Measurements from ENCODE around the gene DCP1A. TPM values are rescaled to one million over a fixed set of nuclear protein-coding genes. Genes with fewer than 3 reads are reported as not detected.
"Not testable (repeated sequence)": the region's sequence is repeated elsewhere in the genome, so short reads cannot be mapped to it uniquely, and the experiment has no call there.

The DCP1A gene
- total RNA-seq, 1 donor from 2014 or later, result 33.8 TPM

DNA sequence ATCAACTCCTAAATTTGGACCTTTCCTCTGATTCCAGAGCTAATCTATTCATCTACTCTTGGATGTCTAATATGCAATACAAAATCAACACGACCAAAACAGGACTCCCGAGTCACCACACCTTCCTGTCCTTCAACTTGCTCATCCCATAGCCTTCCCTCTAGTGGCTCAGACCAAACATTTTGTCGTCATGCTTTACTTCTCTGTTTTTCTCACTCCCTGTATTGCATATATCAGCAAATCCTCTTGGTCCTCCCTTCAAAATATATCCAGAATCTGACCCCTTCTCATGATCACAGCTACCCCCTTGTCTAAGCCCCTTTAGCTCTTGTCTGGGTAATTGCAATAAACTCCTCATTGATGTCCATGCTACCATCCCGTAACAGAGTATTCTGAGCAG, 30.5 kb upstream of the DCP1A start:
- no peak for DNase-seq (ENCODE audit: low spot score, unreplicated experiment)
- H3K4me1 Mint-ChIP-seq (ENCODE audit: low read depth), result no peaks in the 10 kb centered on the region
- TF ChIP-seq CTCF (IDR thresholded peaks at IDR 0.05; ENCODE audit: unreplicated experiment), result no peak

GRCh38 chr3:53376679-53377078, 29.3 kb upstream of the DCP1A start:
- DNase-seq (ENCODE audit: low spot score, unreplicated experiment), result no peak
- Mint-ChIP-seq H3K27me3 (peaks cover 5% of the 10 kb centered on the region), H3K9me3 (ENCODE audit: low read depth) (no peaks in the 10 kb centered on the region), H3K27ac (no peak overlapping the region), H3K4me1 (ENCODE audit: low read depth) (no peaks in the 10 kb centered on the region), H3K4me3 (ENCODE audit: low read depth) (no peak overlapping the region), H3K36me3 (ENCODE audit: insufficient read depth) (no peaks in the 10 kb centered on the region)
- no peak for TF ChIP-seq CTCF (IDR thresholded peaks at IDR 0.05; ENCODE audit: unreplicated experiment)

More for the DNA sequence above, 30.5 kb upstream of the DCP1A start:
- Mint-ChIP-seq H3K9me3 (ENCODE audit: low read depth) (no peaks in the 10 kb centered on the region), H3K36me3 (ENCODE audit: insufficient read depth) (no peaks in the 10 kb centered on the region), H3K4me3 (ENCODE audit: low read depth) (no peak overlapping the region), H3K27me3 (peaks cover 5% of the 10 kb centered on the region), H3K27ac (no peak overlapping the region)

GRCh38 chr3:53375019-53375418, 27.7 kb upstream of the DCP1A start:
- Mint-ChIP-seq H3K36me3 (ENCODE audit: insufficient read depth) (peaks cover 3% of the 10 kb centered on the region), H3K4me1 (ENCODE audit: low read depth) (no peaks in the 10 kb centered on the region), H3K27ac (no peak overlapping the region), H3K27me3 (peaks cover 5% of the 10 kb centered on the region), H3K9me3 (ENCODE audit: low read depth) (peaks cover 4% of the 10 kb centered on the region), H3K4me3 (ENCODE audit: low read depth) (no peak overlapping the region)
- peak; percentile 88 for TF ChIP-seq CTCF (IDR thresholded peaks at IDR 0.05; ENCODE audit: unreplicated experiment)
- peak; percentile 50 for DNase-seq (ENCODE audit: low spot score, unreplicated experiment)

GRCh38 chr3:53370719-53371118, 23.4 kb upstream of the DCP1A start:
- not testable (repeated sequence) for H3K9me3 Mint-ChIP-seq (ENCODE audit: low read depth); DNase-seq (ENCODE audit: low spot score, unreplicated experiment); H3K4me1 Mint-ChIP-seq (ENCODE audit: low read depth); H3K4me3 Mint-ChIP-seq (ENCODE audit: low read depth); H3K27ac Mint-ChIP-seq; H3K36me3 Mint-ChIP-seq (ENCODE audit: insufficient read depth); H3K27me3 Mint-ChIP-seq

GRCh38 chr3:53361852-53362251, 14.5 kb upstream of the DCP1A start:
- Mint-ChIP-seq H3K4me1 (ENCODE audit: low read depth) (no peaks in the 10 kb centered on the region), H3K27ac (no peak overlapping the region), H3K27me3 (no peaks in the 10 kb centered on the region), H3K36me3 (ENCODE audit: insufficient read depth) (no peaks in the 10 kb centered on the region), H3K9me3 (ENCODE audit: low read depth) (peaks cover 3% of the 10 kb centered on the region), H3K4me3 (ENCODE audit: low read depth) (no peak overlapping the region)
- TF ChIP-seq CTCF (IDR thresholded peaks at IDR 0.05; ENCODE audit: unreplicated experiment), result no peak
- DNase-seq (ENCODE audit: low spot score, unreplicated experiment), result no peak

DNA sequence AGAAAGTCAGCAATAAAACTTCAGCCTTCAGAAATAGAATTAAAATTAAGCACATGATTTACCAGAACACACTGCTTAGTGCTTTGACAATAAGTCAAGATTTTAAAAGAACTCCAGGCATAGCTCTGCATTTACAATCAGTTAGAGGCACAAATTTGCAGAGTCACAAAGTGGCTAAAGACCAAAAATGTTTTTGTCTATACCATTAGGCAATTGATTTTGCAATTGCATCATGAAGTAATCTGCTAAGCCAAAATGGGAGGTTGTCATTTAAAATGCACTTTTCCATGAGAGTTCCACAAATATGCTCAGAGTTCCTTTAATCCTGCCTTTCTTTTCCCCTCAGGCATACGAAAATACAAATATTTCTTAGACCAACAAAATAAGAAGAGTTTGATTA, 10.1 kb upstream of the DCP1A start:
- H3K36me3 Mint-ChIP-seq (ENCODE audit: insufficient read depth), result no peaks in the 10 kb centered on the region
- no peak overlapping the region for H3K27ac Mint-ChIP-seq
- no peaks in the 10 kb centered on the region for H3K9me3 Mint-ChIP-seq (ENCODE audit: low read depth)
- H3K4me1 Mint-ChIP-seq (ENCODE audit: low read depth), result no peaks in the 10 kb centered on the region
- no peak overlapping the region for H3K4me3 Mint-ChIP-seq (ENCODE audit: low read depth)
- H3K27me3 Mint-ChIP-seq, result no peaks in the 10 kb centered on the region
- TF ChIP-seq CTCF (IDR thresholded peaks at IDR 0.05; ENCODE audit: unreplicated experiment), result no peak
- DNase-seq (ENCODE audit: low spot score, unreplicated experiment), result no peak

All from progenitor cell of endocrine pancreas (in vitro differentiated cells).